GM23248 (cell line): ENCODE measurements around the gene CARMIL1. TPM values are rescaled to one million over a fixed set of nuclear protein-coding genes. Genes with fewer than 3 reads are reported as not detected.

Experiments used
- DNase-seq: peaks from one replicate; pipeline ENCODE4 v3.0.0-alpha.2; 2015
- H2AFZ ChIP-seq: fragments of 200-600 bp; sonication (generic); 2 replicates; pipeline ENCODE4 v1.6.1; 2016; ENCODE audit warnings: antibody characterized with exemption
- H3F3A ChIP-seq: fragments of 200-600 bp; sonication (generic); 2 replicates; pipeline ENCODE4 v1.6.1; 2016; ENCODE audit warnings: mild to moderate bottlenecking, antibody characterized with exemption, mixed run types; ENCODE audit not compliant: insufficient read depth
- H3K27ac ChIP-seq: fragments of 200-600 bp; sonication (generic); 2 replicates; pipeline ENCODE4 v1.5.1; 2016; ENCODE audit warnings: mild to moderate bottlenecking
- H3K27me3 ChIP-seq: fragments of 200-600 bp; sonication (generic); replicated peaks from 2 replicates; pipeline ENCODE4 v1.6.1; 2016; ENCODE audit warnings: mild to moderate bottlenecking; ENCODE audit not compliant: insufficient read depth
- H3K36me3 ChIP-seq: fragments of 200-600 bp; sonication (generic); 2 replicates; pipeline ENCODE4 v1.6.1; 2016; ENCODE audit warnings: low read depth, mild to moderate bottlenecking
- H3K4me1 ChIP-seq: fragments of 200-600 bp; sonication (generic); 2 replicates; pipeline ENCODE4 v1.6.1; 2016; ENCODE audit warnings: mild to moderate bottlenecking; ENCODE audit not compliant: insufficient read depth
- H3K4me2 ChIP-seq: fragments of 200-600 bp; sonication (generic); one replicate; pipeline ENCODE4 v1.6.1; 2016; ENCODE audit warnings: mild to moderate bottlenecking; ENCODE audit not compliant: unreplicated experiment
- H3K4me3 ChIP-seq: fragments of 200-600 bp; sonication (generic); 2 replicates; pipeline ENCODE4 v1.5.1; 2016; ENCODE audit warnings: mild to moderate bottlenecking
- H3K79me2 ChIP-seq: fragments of 200-600 bp; sonication (generic); 2 replicates; pipeline ENCODE4 v1.6.1; 2016; ENCODE audit warnings: mild to moderate bottlenecking; ENCODE audit not compliant: insufficient read depth
- H3K9ac ChIP-seq: fragments of 200-600 bp; sonication (generic); 2 replicates; pipeline ENCODE4 v1.6.1; 2016; ENCODE audit warnings: mild to moderate bottlenecking
- H3K9me2 ChIP-seq: fragments of 200-600 bp; sonication (generic); 2 replicates; pipeline ENCODE4 v1.6.1; 2016; ENCODE audit warnings: mixed run types, mild to moderate bottlenecking, moderate library complexity; ENCODE audit not compliant: insufficient read depth
- H3K9me3 ChIP-seq: fragments of 200-600 bp; sonication (generic); one replicate; pipeline ENCODE4 v1.6.1; 2017; ENCODE audit warnings: low read depth
- H4K20me1 ChIP-seq: fragments of 200-600 bp; sonication (generic); 2 replicates; pipeline ENCODE4 v1.6.0; 2016; ENCODE audit not compliant: insufficient read depth
- EZH2 ChIP-seq: fragments of 200-600 bp; sonication (generic); IDR thresholded peaks from 2 replicates; pipeline ENCODE4 v1.6.1; 2018; ENCODE audit warnings: antibody characterized with exemption, mild to moderate bottlenecking; ENCODE audit not compliant: insufficient read depth, poor library complexity, severe bottlenecking
- EZH2phosphoT487 ChIP-seq: fragments of 200-600 bp; sonication (generic); IDR thresholded peaks from 2 replicates; pipeline ENCODE4 v1.6.1; 2018; ENCODE audit warnings: antibody characterized with exemption, moderate library complexity, mild to moderate bottlenecking, low read depth; ENCODE audit not compliant: insufficient read depth
- WGBS, 2 experiments: methylation state at CpG; one replicate each; pipeline ENCODE4 v1.1.6; 2015 to 2017; ENCODE audit warnings: low lambda C conversion rate in 2 of 2, low coverage in 1 of 2; ENCODE audit errors: missing lambda C conversion rate in 2 of 2; 5-methylcytosine and 5-hydroxymethylcytosine counted together
- in situ Hi-C: fragments of 300-500 bp; cut with MboI; formaldehyde crosslinking; loops from 2 replicates; pipeline ENCODE4 v1.15.0; 2020
- polyA plus RNA-seq: library from polyadenylated mRNA; unstranded; fragments of >200 nt; fragmentation: Nextera tagmentation; extraction: Ambion mirVana; gene quantifications from 2 replicates; pipeline ENCODE4 v1.2.1, GENCODE V29; 2016
- total RNA-seq: library from RNA; depleted of rRNA; stranded (reverse); fragments of >200 nt; shearing (Covaris generic); gene quantifications from 2 replicates; pipeline ENCODE4 v1.2.3, GENCODE V29; 2014

The CARMIL1 gene
- total and polyA plus RNA-seq, 2 experiments from 2014 or later, result 10.9 to 11.0 TPM

DNA sequence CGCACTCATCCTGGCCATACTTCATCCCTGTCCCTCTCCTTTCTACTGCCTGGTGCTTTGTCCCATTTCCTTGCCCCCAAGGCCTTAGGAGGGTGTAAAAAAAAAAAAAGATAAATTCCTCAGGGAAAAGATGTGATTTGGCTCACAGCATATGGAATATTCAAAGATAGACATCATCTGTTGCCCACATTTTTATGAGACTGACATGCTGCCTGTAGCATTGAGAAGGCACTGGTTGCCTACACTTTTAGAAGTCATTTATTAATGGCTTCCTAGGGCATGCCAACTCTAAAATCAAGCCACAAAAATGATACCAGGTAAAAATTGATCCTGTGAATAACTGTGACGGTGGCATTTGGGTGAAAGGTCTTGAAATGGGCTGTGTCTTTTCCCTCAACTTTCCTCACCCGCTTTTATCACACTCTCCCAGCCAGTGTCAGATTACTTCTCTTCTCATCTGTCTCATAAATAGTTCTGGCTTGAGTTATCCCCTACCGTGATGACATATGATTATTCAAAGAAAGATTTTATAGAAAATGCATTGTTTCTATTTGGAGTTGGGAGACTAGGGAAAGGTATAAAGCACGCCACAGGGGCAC lies 139.4 kb downstream of the CARMIL1 start:
- no peak overlapping the region for H3K27ac ChIP-seq
- H3K9me3 ChIP-seq, result no peaks in the 10 kb centered on the region
- in situ Hi-C loops, result no loop called here
- TF ChIP-seq EZH2, result no peak
- no peak for TF ChIP-seq EZH2phosphoT487
- no peaks in the 10 kb centered on the region for H3K27me3 ChIP-seq
- H3F3A ChIP-seq, result no peaks in the 10 kb centered on the region
- no peak overlapping the region for H3K9ac ChIP-seq
- H3K9me2 ChIP-seq, result no peaks in the 10 kb centered on the region
- H3K4me3 ChIP-seq, result no peak overlapping the region
- WGBS, 2 experiments, result 70 to 77% methylated on average over 5 of the region's 5 CpGs
- no peak overlapping the region for H3K4me2 ChIP-seq
- H2AFZ ChIP-seq, result no peak overlapping the region
- no peaks in the 10 kb centered on the region for H3K36me3 ChIP-seq
- H3K79me2 ChIP-seq, result no peaks in the 10 kb centered on the region; the same call in 1 of the 2 replicates
- no peaks in the 10 kb centered on the region for H4K20me1 ChIP-seq
- no peaks in the 10 kb centered on the region for H3K4me1 ChIP-seq
- DNase-seq, result no peak

GRCh38 chr6:25419879-25420278 lies 140.7 kb downstream of the CARMIL1 start:
- Histone ChIP-seq H3K4me3 (no peak overlapping the region), H3K27me3 (no peaks in the 10 kb centered on the region), H3K36me3 (no peaks in the 10 kb centered on the region), H2AFZ (no peak overlapping the region), H3K27ac (no peak overlapping the region), H3K79me2 (no peaks in the 10 kb centered on the region; the same call in 1 of the 2 replicates), H3K4me2 (no peak overlapping the region), H3K9ac (no peak overlapping the region), H4K20me1 (no peaks in the 10 kb centered on the region), H3K4me1 (no peaks in the 10 kb centered on the region), H3K9me2 (no peaks in the 10 kb centered on the region), H3F3A (no peaks in the 10 kb centered on the region), H3K9me3 (no peaks in the 10 kb centered on the region)
- WGBS, 2 experiments, result 80 to 84% methylated on average over 5 of the region's 5 CpGs
- in situ Hi-C loops, result no loop called here
- TF ChIP-seq EZH2phosphoT487 (no peak), EZH2 (no peak)
- DNase-seq, result no peak

- H3K4me2 ChIP-seq, result no peak overlapping the region
- H4K20me1 ChIP-seq, result no peaks in the 10 kb centered on the region
- H2AFZ ChIP-seq, result no peak overlapping the region
- WGBS, 2 experiments, result 85 to 87% methylated on average over 6 of the region's 6 CpGs
- no peaks in the 10 kb centered on the region for H3K79me2 ChIP-seq
- H3K36me3 ChIP-seq, result no peaks in the 10 kb centered on the region
- no peak for DNase-seq
- no peaks in the 10 kb centered on the region for H3K27me3 ChIP-seq
- TF ChIP-seq EZH2phosphoT487 (no peak), EZH2 (no peak)
- no peaks in the 10 kb centered on the region for H3K9me2 ChIP-seq
- H3K9me3 ChIP-seq, result no peaks in the 10 kb centered on the region
- no peak overlapping the region for H3K9ac ChIP-seq
- in situ Hi-C loops, result no loop called here
- H3K4me1 ChIP-seq, result no peaks in the 10 kb centered on the region
- H3K4me3 ChIP-seq, result no peak overlapping the region
- no peaks in the 10 kb centered on the region for H3F3A ChIP-seq
- H3K27ac ChIP-seq, result no peak overlapping the region
These were observed 144.2 kb downstream of the CARMIL1 start for GRCh38 chr6:25423358-25423757.

DNA sequence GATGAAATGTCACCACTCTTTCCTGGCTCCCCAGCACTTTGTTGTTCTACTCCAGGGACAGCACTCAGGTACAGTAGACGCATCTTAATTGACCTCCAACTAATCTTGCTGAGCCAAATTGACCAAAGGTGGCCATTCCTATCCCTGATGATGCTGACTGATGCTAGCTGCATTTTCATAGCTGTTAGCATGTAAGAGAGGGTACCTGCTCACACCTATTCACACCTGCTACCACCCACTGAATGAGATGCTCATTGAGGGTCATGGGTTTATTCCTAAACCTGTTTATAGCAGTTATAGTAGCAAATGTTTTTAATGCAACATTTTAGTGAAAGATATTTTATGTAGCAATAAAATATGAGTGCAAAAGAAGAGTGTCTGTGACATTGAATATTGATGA lies 145.1 kb downstream of the CARMIL1 start:
- H3K27me3 ChIP-seq, result no peaks in the 10 kb centered on the region
- no peaks in the 10 kb centered on the region for H3K4me1 ChIP-seq
- no peaks in the 10 kb centered on the region for H3F3A ChIP-seq
- TF ChIP-seq EZH2 (no peak), EZH2phosphoT487 (no peak)
- no peak overlapping the region for H3K27ac ChIP-seq
- no peaks in the 10 kb centered on the region for H4K20me1 ChIP-seq
- no peak for DNase-seq
- no peaks in the 10 kb centered on the region for H3K79me2 ChIP-seq
- H3K9me2 ChIP-seq, result no peaks in the 10 kb centered on the region
- WGBS, 2 experiments, result 100% methylated on average over 1 of the region's 1 CpG
- no peak overlapping the region for H3K4me3 ChIP-seq
- in situ Hi-C loops, result no loop called here
- no peaks in the 10 kb centered on the region for H3K36me3 ChIP-seq
- no peak overlapping the region for H3K9ac ChIP-seq
- H2AFZ ChIP-seq, result no peak overlapping the region
- no peak overlapping the region for H3K4me2 ChIP-seq
- no peaks in the 10 kb centered on the region for H3K9me3 ChIP-seq
